GM12875 (cell line): Measurements from ENCODE around the gene PDE6B.

Experiments used
- H3K4me3 ChIP-seq: one replicate; pipeline ENCODE4 v1.5.1; 2011; ENCODE audit warnings: low read depth, low read length, control low read depth
- CTCF ChIP-seq: IDR thresholded peaks from 2 replicates; pipeline ENCODE4 v1.5.1; 2011; ENCODE audit warnings: low read depth, mild to moderate bottlenecking, control low read depth, inconsistent platforms, low read length, moderate library complexity, borderline replicate concordance; ENCODE audit not compliant: insufficient read depth

The PDE6B gene

GRCh38 chr4:678331-679103 lies 53.1 kb downstream of the PDE6B start:
- no peak for TF ChIP-seq CTCF
- no peak overlapping the region for H3K4me3 ChIP-seq

- no peak overlapping the region for H3K4me3 ChIP-seq
- TF ChIP-seq CTCF: no peak
Observed at GRCh38 chr4:679104-679481, 53.7 kb downstream of the PDE6B start.

- H3K4me3 ChIP-seq: no peak overlapping the region
- TF ChIP-seq CTCF: no peak
Observed at GRCh38 chr4:679629-680028, 54.3 kb downstream of the PDE6B start.

GRCh38 chr4:680091-680490 lies 54.7 kb downstream of the PDE6B start:
- no peak for TF ChIP-seq CTCF
- H3K4me3 ChIP-seq: no peak overlapping the region

GRCh38 chr4:680551-680927 lies 55.2 kb downstream of the PDE6B start:
- H3K4me3 ChIP-seq: peak overlapping the region; percentile 30
- TF ChIP-seq CTCF: no peak

- H3K4me3 ChIP-seq: peak overlapping the region; percentile 30
- TF ChIP-seq CTCF: no peak
Observed at GRCh38 chr4:680928-681645, 55.7 kb downstream of the PDE6B start.

- TF ChIP-seq CTCF: no peak
Observed at GRCh38 chr4:681736-682451, 56.5 kb downstream of the PDE6B start.

More at GRCh38 chr4:681736-682451, 56.5 kb downstream of the PDE6B start:
- no peak overlapping the region for H3K4me3 ChIP-seq
